H9 (cell line): ENCODE results near the gene PPP1R13B. TPM values are rescaled to one million over a fixed set of nuclear protein-coding genes. Genes with fewer than 3 reads are reported as not detected.
A peak's percentile ranks its signal among the peaks of the same experiment; 100 is the strongest.

ENCODE experiments used
- DNase-seq: peaks from one replicate; pipeline ENCODE4 v3.0.0-alpha.2; 2017
- H2AFZ ChIP-seq: one replicate; pipeline ENCODE4 v1.6.1; 2013; ENCODE audit warnings: mild to moderate bottlenecking, low read length, control low read depth, moderate library complexity
- H2AK5ac ChIP-seq: 2 replicates; pipeline ENCODE4 v1.6.1; 2013; ENCODE audit warnings: low read length, control low read depth, mixed read lengths; ENCODE audit not compliant: insufficient read length
- H2BK120ac ChIP-seq: one replicate; pipeline ENCODE4 v1.6.1; 2013; ENCODE audit warnings: low read depth, mild to moderate bottlenecking, low read length, control low read depth, inconsistent platforms; ENCODE audit not compliant: poor library complexity, severe bottlenecking
- H2BK12ac ChIP-seq: 2 replicates; pipeline ENCODE4 v1.6.1; 2013; ENCODE audit warnings: low read length, control low read depth, mixed read lengths, low read depth; ENCODE audit not compliant: insufficient read length
- H2BK15ac ChIP-seq: 2 replicates; pipeline ENCODE4 v1.6.1; 2013; ENCODE audit warnings: low read depth, low read length, control low read depth
- H2BK20ac ChIP-seq: one replicate; pipeline ENCODE4 v1.6.1; 2013; ENCODE audit warnings: low read depth, mild to moderate bottlenecking, low read length, control low read depth, inconsistent platforms; ENCODE audit not compliant: poor library complexity, severe bottlenecking
- H2BK5ac ChIP-seq: 2 replicates; pipeline ENCODE4 v1.6.1; 2013; ENCODE audit warnings: low read length, control low read depth, mixed read lengths; ENCODE audit not compliant: insufficient read length
- H3K14ac ChIP-seq: 2 replicates; pipeline ENCODE4 v1.6.1; 2013; ENCODE audit warnings: low read length, control low read depth; ENCODE audit not compliant: insufficient read depth
- H3K18ac ChIP-seq: 2 replicates; pipeline ENCODE4 v1.6.1; 2013; ENCODE audit warnings: low read depth, mild to moderate bottlenecking, mixed read lengths, low read length, control low read depth; ENCODE audit not compliant: insufficient read length
- H3K23ac ChIP-seq: 2 replicates; pipeline ENCODE4 v1.6.1; 2013; ENCODE audit warnings: low read length, control low read depth, mixed read lengths, low read depth; ENCODE audit not compliant: insufficient read length
- H3K23me2 ChIP-seq: 2 replicates; pipeline ENCODE4 v1.6.1; 2013; ENCODE audit warnings: low read depth, mild to moderate bottlenecking, mixed read lengths, low read length, control low read depth; ENCODE audit not compliant: insufficient read length, poor library complexity, severe bottlenecking
- H3K27ac ChIP-seq: 2 replicates; pipeline ENCODE4 v1.5.1; 2013; ENCODE audit warnings: low read length, control low read depth, mixed read lengths, low read depth; ENCODE audit not compliant: insufficient read length
- H3K27me3 ChIP-seq: 2 replicates; pipeline ENCODE4 v1.6.1; 2013; ENCODE audit warnings: low read length, control low read depth, inconsistent platforms; ENCODE audit not compliant: insufficient read depth
- H3K4ac ChIP-seq: 2 replicates; pipeline ENCODE4 v1.6.1; 2013; ENCODE audit warnings: low read depth, mild to moderate bottlenecking, control low read depth, inconsistent platforms, low read length, moderate library complexity
- H3K4me1 ChIP-seq: 2 replicates; pipeline ENCODE4 v1.6.1; 2013; ENCODE audit warnings: low read length, control low read depth, inconsistent platforms; ENCODE audit not compliant: insufficient read depth
- H3K4me2 ChIP-seq: 2 replicates; pipeline ENCODE4 v1.6.1; 2013; ENCODE audit warnings: low read length, control low read depth, mixed read lengths; ENCODE audit not compliant: insufficient read length, insufficient read depth
- H3K56ac ChIP-seq: 2 replicates; pipeline ENCODE4 v1.6.1; 2013; ENCODE audit warnings: low read depth, mild to moderate bottlenecking, mixed read lengths, low read length, control low read depth; ENCODE audit not compliant: insufficient read length
- H3K79me1 ChIP-seq: 2 replicates; pipeline ENCODE4 v1.6.1; 2013; ENCODE audit warnings: low read depth, mild to moderate bottlenecking, moderate library complexity, low read length, control low read depth, inconsistent platforms; ENCODE audit not compliant: insufficient read depth, poor library complexity, severe bottlenecking
- H3K79me2 ChIP-seq: 2 replicates; pipeline ENCODE4 v1.6.1; 2013; ENCODE audit warnings: low read length, control low read depth, inconsistent platforms; ENCODE audit not compliant: insufficient read depth
- H3K9ac ChIP-seq: 2 replicates; pipeline ENCODE4 v1.6.1; 2013; ENCODE audit warnings: low read length, control low read depth, mixed read lengths; ENCODE audit not compliant: insufficient read length; ENCODE audit errors: extremely low read depth
- H3K9me3 ChIP-seq: one replicate; pipeline ENCODE4 v1.6.1; 2013; ENCODE audit warnings: low read depth, low read length, inconsistent platforms; ENCODE audit not compliant: control insufficient read depth
- H3T11ph ChIP-seq: one replicate; pipeline ENCODE4 v1.6.1; 2013; ENCODE audit warnings: mild to moderate bottlenecking, low read length, control low read depth, inconsistent platforms
- H4K20me1 ChIP-seq: one replicate; pipeline ENCODE4 v1.6.1; 2013; ENCODE audit not compliant: control insufficient read depth, insufficient read length, insufficient read depth
- H4K5ac ChIP-seq: 2 replicates; pipeline ENCODE4 v1.6.1; 2013; ENCODE audit warnings: low read depth, mild to moderate bottlenecking, mixed read lengths, low read length, control low read depth; ENCODE audit not compliant: insufficient read length
- H4K8ac ChIP-seq: replicated peaks from 2 replicates; pipeline ENCODE4 v1.6.1; 2013; ENCODE audit warnings: low read length, control low read depth, mixed read lengths, low read depth; ENCODE audit not compliant: insufficient read length
- H4K91ac ChIP-seq: 2 replicates; pipeline ENCODE4 v1.6.1; 2013; ENCODE audit warnings: low read depth, mild to moderate bottlenecking, moderate library complexity, mixed read lengths, low read length, control low read depth; ENCODE audit not compliant: insufficient read length
- H3K27ac Mint-ChIP-seq, 3 experiments: 2 replicates in 2 of 3; 3 replicates in 1 of 3; pipeline ENCODE4 v1.8.0; 2020 to 2021; ENCODE audit warnings: mixed read lengths in 3 of 3, mild to moderate bottlenecking in 1 of 3, moderate library complexity in 1 of 3
- H3K27me3 Mint-ChIP-seq: 2 replicates; pipeline ENCODE4 v1.8.0; 2021; ENCODE audit warnings: low read depth, mild to moderate bottlenecking, moderate library complexity, mixed read lengths
- H3K36me3 Mint-ChIP-seq, 3 experiments: 2 replicates in 2 of 3; 3 replicates in 1 of 3; pipeline ENCODE4 v1.8.0; 2020 to 2021; ENCODE audit warnings: low read depth in 3 of 3, mixed read lengths in 3 of 3; ENCODE audit not compliant: insufficient read depth in 1 of 3
- H3K4me1 Mint-ChIP-seq, 2 experiments: 2 replicates each; pipeline ENCODE4 v1.8.0; 2020; ENCODE audit warnings: mixed read lengths in 2 of 2
- H3K4me3 Mint-ChIP-seq, 2 experiments: 2 replicates in 1 of 2; 3 replicates in 1 of 2; pipeline ENCODE4 v1.8.0; 2020 to 2021; ENCODE audit warnings: mild to moderate bottlenecking in 2 of 2, mixed read lengths in 2 of 2, moderate library complexity in 1 of 2
- H3K9me3 Mint-ChIP-seq, 2 experiments: 2 replicates in 1 of 2; 3 replicates in 1 of 2; pipeline ENCODE4 v1.8.0; 2020; ENCODE audit warnings: mild to moderate bottlenecking in 2 of 2, mixed read lengths in 2 of 2, moderate library complexity in 1 of 2
- WGBS: extraction: QIAGEN DNeasy Blood & Tissue Kit; methylation state at CpG from one replicate; pipeline ENCODE4 v1.1.7; 2013; ENCODE audit warnings: missing lambda C conversion rate, low lambda C conversion rate, mixed read lengths; ENCODE audit not compliant: insufficient read length; ENCODE audit errors: extremely low coverage; 5-methylcytosine and 5-hydroxymethylcytosine counted together
- total RNA-seq: library from RNA; stranded (reverse); gene quantifications from 2 replicates; pipeline ENCODE4 v1.2.1, GENCODE V29; 2021
- TF ChIP-seq, protein P1 (sequence below): fragments of 200-600 bp; sonication (generic); conservative IDR thresholded peaks from 3 replicates; pipeline ENCODE4 v1.8.0; 2021; ENCODE audit warnings: antibody characterized with exemption, mild to moderate bottlenecking

Gene PPP1R13B
- total RNA-seq, 1 experiment from 2014 or later: 6.0 TPM

GRCh38 chr14:103715052-103716000 is 132.0 kb downstream of the PPP1R13B start, which contains the start of the genes XRCC3 and ZFYVE21:
TSS of gene XRCC3 (minus strand) at chr14:103715451. CDS start at chr14:103711087, 4,364 bp downstream.
TSS of gene ZFYVE21 (plus strand) at chr14:103715810. CDS start at chr14:103715842, 32 bp downstream.
- Histone ChIP-seq H4K5ac (no peak within 1 kb of the TSS), H2BK20ac (no peak within 1 kb of the TSS), H2AK5ac (no peak within 1 kb of the TSS), H3K27ac (no peak within 1 kb of the TSS), H3K4me1 (peaks cover 3% of the 10 kb centered on the region; the same call in 1 of the 2 replicates), H2AFZ (no peak within 1 kb of the TSS), H4K91ac (no peak within 1 kb of the TSS), H3K9me3 (no peaks in the 10 kb centered on the region), H3K23ac (no peak within 1 kb of the TSS), H3K4ac (no peak within 1 kb of the TSS), H2BK120ac (no peak within 1 kb of the TSS), H2BK15ac (no peak within 1 kb of the TSS), H3K23me2 (no peaks in the 10 kb centered on the region), H4K20me1 (no peaks in the 10 kb centered on the region), H3T11ph (no peak within 1 kb of the TSS), H3K56ac (no peak within 1 kb of the TSS), H3K79me1 (peaks cover 2% of the 10 kb centered on the region), H3K18ac (peak within 1 kb of the TSS; percentile 83), H3K9ac (peak within 1 kb of the TSS; percentile 79), H2BK5ac (no peak within 1 kb of the TSS), H3K14ac (peak within 1 kb of the TSS; percentile 93), H4K8ac (no peak within 1 kb of the TSS), H3K79me2 (no peaks in the 10 kb centered on the region; the same call in 1 of the 2 replicates), H2BK12ac (no peak within 1 kb of the TSS), H3K4me2 (peak within 1 kb of the TSS; percentile 58), H3K27me3 (no peaks in the 10 kb centered on the region)
- peak; percentile 99 for DNase-seq
- Mint-ChIP-seq H3K4me3 (peak within 1 kb of the TSS; percentile 75 to 90), H3K27ac (peak within 1 kb of the TSS in 2 of 3 experiments; percentile 79 to 83; a peak in 3 of 7 replicates), H3K27me3 (no peaks in the 10 kb centered on the region; the same call in 1 of the 2 replicates), H3K4me1 (peaks cover 35 to 36% of the 10 kb centered on the region in 2 experiments), H3K36me3 (peaks cover 9 to 22% (median 13%) of the 10 kb centered on the region in 3 experiments; a peak in 6 of 7 replicates), H3K9me3 (no peaks in the 10 kb centered on the region)
- no CpG with 5 or more reads among the region's 121 CpGs for WGBS
- TF ChIP-seq, protein P1, sequence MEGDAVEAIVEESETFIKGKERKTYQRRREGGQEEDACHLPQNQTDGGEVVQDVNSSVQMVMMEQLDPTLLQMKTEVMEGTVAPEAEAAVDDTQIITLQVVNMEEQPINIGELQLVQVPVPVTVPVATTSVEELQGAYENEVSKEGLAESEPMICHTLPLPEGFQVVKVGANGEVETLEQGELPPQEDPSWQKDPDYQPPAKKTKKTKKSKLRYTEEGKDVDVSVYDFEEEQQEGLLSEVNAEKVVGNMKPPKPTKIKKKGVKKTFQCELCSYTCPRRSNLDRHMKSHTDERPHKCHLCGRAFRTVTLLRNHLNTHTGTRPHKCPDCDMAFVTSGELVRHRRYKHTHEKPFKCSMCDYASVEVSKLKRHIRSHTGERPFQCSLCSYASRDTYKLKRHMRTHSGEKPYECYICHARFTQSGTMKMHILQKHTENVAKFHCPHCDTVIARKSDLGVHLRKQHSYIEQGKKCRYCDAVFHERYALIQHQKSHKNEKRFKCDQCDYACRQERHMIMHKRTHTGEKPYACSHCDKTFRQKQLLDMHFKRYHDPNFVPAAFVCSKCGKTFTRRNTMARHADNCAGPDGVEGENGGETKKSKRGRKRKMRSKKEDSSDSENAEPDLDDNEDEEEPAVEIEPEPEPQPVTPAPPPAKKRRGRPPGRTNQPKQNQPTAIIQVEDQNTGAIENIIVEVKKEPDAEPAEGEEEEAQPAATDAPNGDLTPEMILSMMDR: no peak
